Heart left ventricle (tissue), 16 donors: Measurements from ENCODE around the gene FAM76B. TPM values are rescaled to one million over a fixed set of nuclear protein-coding genes. Genes with fewer than 3 reads are reported as not detected.

Experiments
- ATAC-seq, 4 donors: fragments of 200-7000 bp; cut with Tn5 transposase; one replicate each; pipeline ENCODE4 v1.9.1; 2020 to 2022; ENCODE audit warnings: moderate library complexity in 4 of 4, mild to moderate bottlenecking in 3 of 4, moderate number of reproducible peaks in 1 of 4
- DNase-seq, 5 donors: peaks; one replicate each; pipeline ENCODE4 v3.0.0-alpha.2; 2020
- H3K27ac ChIP-seq, 12 donors: fragments of 200-600 bp; sonication (generic) in 4 of 12; one replicate each; pipeline versions ENCODE4 v1.5.0 to v1.8.0; 2016 to 2022; ENCODE audit warnings: mild to moderate bottlenecking in 2 of 12
- H3K27me3 ChIP-seq, 9 donors: fragments of 200-600 bp; sonication (generic) in 2 of 9; one replicate each; pipeline versions ENCODE4 v1.5.1 to v1.8.0; 2016 to 2022; ENCODE audit warnings: mild to moderate bottlenecking in 3 of 9
- H3K36me3 ChIP-seq, 9 donors: fragments of 200-600 bp; sonication (generic) in 2 of 9; one replicate each; pipeline versions ENCODE4 v1.5.0 to v1.8.0; 2018 to 2022; ENCODE audit warnings: mild to moderate bottlenecking in 2 of 9
- H3K4me1 ChIP-seq, 12 donors: fragments of 200-600 bp; sonication (generic) in 4 of 12; one replicate each; pipeline versions ENCODE4 v1.5.0 to v1.8.0; 2016 to 2022; ENCODE audit warnings: mild to moderate bottlenecking in 3 of 12
- H3K4me3 ChIP-seq, 12 donors: fragments of 200-600 bp; sonication (generic) in 4 of 12; one replicate each; pipeline versions ENCODE4 v1.5.0 to v1.8.0; 2017 to 2022; ENCODE audit warnings: mild to moderate bottlenecking in 9 of 12, moderate library complexity in 4 of 12
- H3K9me3 ChIP-seq, 12 donors: fragments of 200-600 bp; sonication (generic) in 4 of 12; one replicate each; pipeline versions ENCODE4 v1.5.0 to v1.8.0; 2016 to 2022; ENCODE audit warnings: mild to moderate bottlenecking in 1 of 12
- CTCF ChIP-seq, 12 donors: fragments of 200-600 bp; sonication (generic) in 4 of 12; IDR thresholded peaks; one replicate each; pipeline versions ENCODE4 v1.5.0 to v1.8.0; 2018 to 2022; ENCODE audit warnings: antibody characterized with exemption in 12 of 12, mild to moderate bottlenecking in 5 of 12
- POLR2A ChIP-seq, 2 donors: fragments of 450-650 bp; IDR thresholded peaks; one replicate each; pipeline ENCODE4 v1.6.1; 2017; ENCODE audit warnings: antibody characterized with exemption in 2 of 2, mild to moderate bottlenecking in 2 of 2, moderate library complexity in 2 of 2
- WGBS, 4 donors: extraction: QIAGEN DNeasy Blood & Tissue Kit in 2 of 4; methylation state at CpG; one replicate each; pipeline versions ENCODE4 v1.1.5 to v1.1.7; 2013 to 2018; 5-methylcytosine and 5-hydroxymethylcytosine counted together
- intact Hi-C, 10 donors: fragments of 100-400 bp; cut with DNase I; formaldehyde crosslinking; loops; one replicate each; pipeline versions ENCODE4 v1.11.1 to v1.14.2; 2022
- polyA plus RNA-seq, 2 donors: library from polyadenylated mRNA; stranded (reverse); fragments of 200-250 nt; gene quantifications; one replicate each; pipeline ENCODE4 v1.2.3, GENCODE V29; 2013
- total RNA-seq, 9 donors: library from RNA; depleted of rRNA in 2 of 9; stranded (reverse); fragments of >200 nt in 2 of 9; fragmentation: NEBNext Ultra II Directional in 3 of 9; extraction: Animal tissue kit (Norgen Biotek cat#: 25700) in 3 of 9; gene quantifications; one replicate each; pipeline versions ENCODE4 v1.1.0 to v1.2.4, GENCODE V29; 2016 to 2023
- donor health status: ischemic (EF 13 %, LVEDD 7.1; RV severe dilation, severe dysfunction).
- donor health status: healthy with polysubstance abuse.
- donor health status: DM: no; HTN: yes; CAD: no.
- donor health status: DM: no; HTN: no; CAD: no.
- donor health status: ischemic (EF 25% LVEDD 6.9; RV normal size, moderate dysfunction).
- donor health status: ischemic (EF 25% LVEDD 5.7; RV mildly dilated, moderate dysfunction).
- donor health status: healthy.
- donor health status: DM: yes; HTN: yes; CAD: no.
- donor health status: ischemic (EF 35%, LVEDD 5.7; RV mildly dilated, moderate dysfunction).
- donor health status: nonischemic (EF 11% LVEDD 7.7; RV severe dilation, severe dysfunction).
- donor health status: DM: yes; HTN: yes; CAD: no.
- donor health status: PGD.
- donor health status: ischemic (EF 29% LVEDD 5.4; RV normal size, mild dysfunction).
- donor health status: nonischemic (EF 23%, LVEDD 6.1; RV moderate dilation, normal function).

FAM76B gene
- total and polyA plus RNA-seq, 11 donors, result 4.6 to 13.2 (median 5.8) TPM

DNA sequence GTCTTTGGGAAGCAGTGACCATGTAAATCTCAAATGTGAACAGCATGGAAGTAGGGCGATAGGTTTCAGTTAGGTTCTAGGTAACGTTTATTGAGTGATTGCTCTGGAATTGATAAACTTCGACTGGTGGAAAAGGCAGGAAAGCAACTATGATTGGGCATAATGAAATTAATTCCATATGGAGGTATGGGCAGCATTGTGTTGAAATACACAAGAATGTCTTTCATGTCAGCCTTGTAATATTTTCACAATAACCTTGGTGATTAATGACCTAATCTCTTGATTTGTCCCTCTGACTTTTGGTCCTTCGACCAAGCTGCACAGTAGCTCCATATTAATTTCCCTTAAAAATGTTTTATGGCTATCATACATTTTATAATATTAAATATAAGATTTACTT lies 3.5 kb upstream of the FAM76B start:
- intact Hi-C loops, result no loop called here
- H3K4me1 ChIP-seq, result peaks cover 2 to 29% (median 21%) of the 10 kb centered on the region in 12 donors
- TF ChIP-seq POLR2A (IDR thresholded peaks at IDR 0.05) (no peak), CTCF (IDR thresholded peaks at IDR 0.05) (no peak)
- DNase-seq (no peak), ATAC-seq (no peak)
- H3K27me3 ChIP-seq, result no peaks in the 10 kb centered on the region
- H3K9me3 ChIP-seq, result no peaks in the 10 kb centered on the region
- peaks cover 0 to under 1% (median 0%) of the 10 kb centered on the region in 9 donors for H3K36me3 ChIP-seq
- no peak overlapping the region for H3K27ac ChIP-seq
- no peak overlapping the region for H3K4me3 ChIP-seq
- WGBS, 4 donors, result 79 to 95% (median 94%) methylated on average over 4 of the region's 4 CpGs

- TF ChIP-seq POLR2A (IDR thresholded peaks at IDR 0.05) (no peak), CTCF (IDR thresholded peaks at IDR 0.05) (no peak)
- Histone ChIP-seq H3K27me3 (no peaks in the 10 kb centered on the region), H3K27ac (no peak overlapping the region), H3K36me3 (peaks cover 0 to 4% (median 0%) of the 10 kb centered on the region in 9 donors), H3K4me3 (no peak overlapping the region), H3K9me3 (no peaks in the 10 kb centered on the region), H3K4me1 (peaks cover 3 to 29% (median 23%) of the 10 kb centered on the region in 12 donors)
- DNase-seq (no peak), ATAC-seq (no peak)
- WGBS, 4 donors, result 90 to 94% (median 92%) methylated on average over 7 of the region's 7 CpGs
- intact Hi-C loops, result no loop called here
Measured at GRCh38 chr11:95792700-95793099, 3.1 kb upstream of the FAM76B start.

GRCh38 chr11:95792200-95792599 lies 2.6 kb upstream of the FAM76B start:
- Histone ChIP-seq H3K36me3 (peaks cover 0 to 9% (median 3%) of the 10 kb centered on the region in 9 donors), H3K9me3 (no peaks in the 10 kb centered on the region), H3K27ac (no peak overlapping the region), H3K27me3 (no peaks in the 10 kb centered on the region), H3K4me3 (no peak overlapping the region), H3K4me1 (peaks cover 3 to 30% (median 23%) of the 10 kb centered on the region in 12 donors)
- DNase-seq, result no peak
- intact Hi-C loops, result no loop called here
- ATAC-seq, result no peak
- WGBS, 4 donors, result 88 to 92% (median 89%) methylated on average over 8 of the region's 8 CpGs
- TF ChIP-seq POLR2A (IDR thresholded peaks at IDR 0.05) (no peak), CTCF (IDR thresholded peaks at IDR 0.05) (no peak)

GRCh38 chr11:95791709-95792033 lies 2.1 kb upstream of the FAM76B start:
- H3K9me3 ChIP-seq, result no peaks in the 10 kb centered on the region
- peaks cover 0 to 15% (median 8%) of the 10 kb centered on the region in 9 donors for H3K36me3 ChIP-seq
- intact Hi-C loops, result loop anchor here in 1 of 10 donors (2.0 kb wide), 1 partner anchor 597 kb away; the partner anchor contains the start of gene CCDC82
- no peak for TF ChIP-seq CTCF (IDR thresholded peaks at IDR 0.05)
- no peak for TF ChIP-seq POLR2A (IDR thresholded peaks at IDR 0.05)
- H3K4me3 ChIP-seq, result peak overlapping the region in 9 of 12 donors; percentile 55 to 95 (median 85)
- peaks cover 3 to 30% (median 23%) of the 10 kb centered on the region in 12 donors for H3K4me1 ChIP-seq
- no peak overlapping the region for H3K27ac ChIP-seq
- no peaks in the 10 kb centered on the region for H3K27me3 ChIP-seq
- DNase-seq (no peak), ATAC-seq (no peak)
- 50 to 61% (median 60%) methylated on average over 8 of the region's 8 CpGs for WGBS, 4 donors
